ENCODE results near the gene TLCD5. TPM values are rescaled to one million over a fixed set of nuclear protein-coding genes. Genes with fewer than 3 reads are reported as not detected.

TLCD5 gene
- total RNA-seq, 1 donor from 2014 or later: 16.6 TPM

DNA sequence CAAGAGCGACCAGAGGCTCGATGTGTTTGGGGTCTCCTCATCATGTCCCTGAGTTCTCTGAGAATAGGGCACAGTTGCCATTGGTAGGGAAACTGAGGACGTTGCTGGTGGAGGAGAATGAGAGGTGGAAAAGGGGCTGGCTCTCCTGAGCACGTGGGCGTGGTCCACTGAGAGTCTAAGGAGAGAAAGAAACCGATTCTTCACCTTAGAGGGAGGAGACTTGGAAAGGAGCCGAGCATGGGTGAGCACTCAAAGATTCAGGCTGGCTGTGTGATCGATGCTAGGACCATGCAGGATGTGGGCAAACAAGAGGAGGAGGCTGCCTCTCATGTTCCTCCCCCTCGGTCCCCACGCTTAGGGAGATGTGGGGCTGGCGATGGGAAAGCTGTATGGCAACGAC is 19.8 kb upstream of the TLCD5 start:
- DNase-seq (ENCODE audit: low spot score): no peak
- intact Hi-C loops (cut with DNase I): loop anchor here (10.0 kb wide), 1 partner anchor 580 kb away; the partner anchor contains the start of gene NECTIN1

DNA sequence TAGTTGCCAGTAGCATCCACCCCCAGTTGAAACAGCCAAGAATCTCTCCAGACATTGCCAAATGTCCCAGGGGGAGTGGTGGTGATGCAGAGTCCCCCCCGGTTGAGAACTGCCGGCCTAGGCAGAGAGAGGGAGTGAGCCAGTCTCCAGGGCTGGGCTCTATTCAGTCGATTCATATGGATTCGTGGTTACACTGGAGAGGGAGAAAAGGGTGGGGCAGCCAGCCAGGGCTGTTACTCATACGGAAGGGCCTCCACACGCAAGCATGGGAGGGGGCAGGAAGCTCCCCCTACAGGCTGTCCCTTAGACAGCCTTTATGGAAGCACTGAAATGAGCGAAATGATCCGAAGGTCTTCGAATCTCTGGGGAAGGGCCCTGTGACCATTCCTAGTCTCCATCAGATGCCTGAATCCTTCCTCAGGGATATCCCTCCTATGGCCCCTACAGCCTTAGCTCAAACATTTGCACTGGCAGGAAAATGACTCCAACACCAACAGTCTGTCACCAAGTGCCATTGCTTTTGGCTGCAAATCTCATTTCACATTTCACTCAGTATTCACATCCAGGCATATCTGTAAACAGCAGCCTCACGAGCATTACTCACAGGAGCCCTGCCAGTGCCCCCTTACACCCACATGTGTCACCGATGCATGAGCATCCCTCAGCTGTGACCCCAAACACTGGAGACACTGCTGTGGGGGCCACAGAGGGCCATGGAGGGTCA is 18.4 kb upstream of the TLCD5 start:
- intact Hi-C loops (cut with DNase I): loop anchor here (10.0 kb wide), 1 partner anchor 582 kb away; the partner anchor contains the start of gene NECTIN1
- DNase-seq (ENCODE audit: low spot score): no peak

DNA sequence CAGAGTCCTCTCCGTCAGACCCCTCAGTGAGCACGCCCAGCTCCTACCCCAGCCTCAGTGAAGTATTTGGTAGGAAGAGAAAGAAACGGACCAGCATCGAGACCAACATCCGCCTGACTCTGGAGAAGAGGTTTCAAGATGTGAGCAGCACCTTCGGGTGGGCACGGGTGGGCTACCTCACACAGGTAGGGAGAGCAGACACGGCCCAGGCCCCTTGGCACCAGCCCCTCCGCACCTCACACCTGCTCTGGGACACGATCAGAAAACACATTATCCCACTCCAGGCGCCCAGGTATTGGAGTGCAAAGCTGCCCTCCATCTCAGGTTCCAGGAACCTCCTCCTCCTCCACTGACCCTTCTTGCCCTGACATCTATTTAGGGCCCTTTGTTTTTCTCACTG is 17.6 kb upstream of the TLCD5 start:
- no peak for DNase-seq (ENCODE audit: low spot score)
- intact Hi-C loops (cut with DNase I): loop anchor here (10.0 kb wide), 1 partner anchor 583 kb away; the partner anchor contains the start of gene NECTIN1

DNA sequence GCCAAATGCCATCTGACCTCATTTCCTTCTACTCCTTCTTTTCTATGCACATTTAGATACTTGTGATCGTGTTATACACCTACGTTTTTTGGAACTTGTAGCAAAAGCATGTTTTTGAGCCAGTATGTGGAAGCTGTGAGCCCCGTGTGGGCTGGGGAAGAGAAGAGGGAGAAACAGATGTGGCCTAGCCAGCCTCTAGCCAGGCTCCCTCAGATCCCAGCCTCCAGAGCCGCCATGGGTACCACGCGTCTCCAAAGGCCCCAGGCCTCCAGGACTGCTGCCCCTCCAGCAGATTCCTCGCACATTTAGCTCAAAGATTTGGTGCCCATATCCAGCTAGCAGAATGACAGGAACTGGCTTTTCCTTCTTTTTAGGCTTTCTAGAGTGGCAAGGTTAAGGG is 17.0 kb upstream of the TLCD5 start:
- intact Hi-C loops (cut with DNase I): loop anchor here (10.0 kb wide), 1 partner anchor 583 kb away; the partner anchor contains the start of gene NECTIN1
- DNase-seq (ENCODE audit: low spot score): no peak

DNA sequence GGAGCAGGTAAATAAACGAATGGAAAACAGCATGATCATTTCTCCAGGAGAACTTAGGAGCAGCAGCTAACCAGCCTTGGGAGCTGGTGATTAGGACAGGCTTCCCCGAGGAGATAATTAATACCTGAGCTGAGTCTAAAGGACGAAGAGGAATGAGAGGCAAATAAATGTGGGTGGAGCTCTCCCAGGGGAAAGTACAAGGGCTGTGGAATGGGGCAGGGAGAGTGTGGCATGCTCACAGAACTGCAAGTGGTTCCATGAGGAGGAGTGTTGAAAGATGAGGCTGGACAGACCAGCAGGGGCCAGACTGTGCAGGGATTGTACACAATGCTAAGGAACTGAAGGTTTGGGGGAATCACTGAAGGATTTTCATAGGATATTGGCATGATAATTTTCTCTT is 14.2 kb upstream of the TLCD5 start:
- intact Hi-C loops (cut with DNase I): no loop called here
- DNase-seq (ENCODE audit: low spot score): no peak

DNA sequence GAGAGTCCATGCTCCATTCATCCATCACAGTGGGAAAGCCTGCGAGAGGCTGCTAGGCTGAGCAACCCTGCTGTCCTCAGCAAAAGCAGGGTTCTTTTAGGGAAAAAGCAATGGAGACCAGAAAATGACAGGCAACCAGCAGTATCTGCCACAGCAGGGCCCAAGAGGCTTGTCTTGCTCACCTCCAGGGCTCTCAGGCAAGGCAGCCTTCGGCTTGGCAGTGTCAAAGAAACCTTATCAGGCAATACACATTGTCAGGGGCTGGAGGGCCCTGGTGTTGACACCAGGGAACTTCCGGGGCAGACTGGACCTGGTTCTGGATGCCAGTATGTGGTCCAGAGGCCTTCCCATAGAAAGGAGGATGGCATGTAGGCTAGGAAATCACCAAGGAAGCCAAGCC is 10.2 kb upstream of the TLCD5 start:
- intact Hi-C loops (cut with DNase I): no loop called here
- no peak for DNase-seq (ENCODE audit: low spot score)

DNA sequence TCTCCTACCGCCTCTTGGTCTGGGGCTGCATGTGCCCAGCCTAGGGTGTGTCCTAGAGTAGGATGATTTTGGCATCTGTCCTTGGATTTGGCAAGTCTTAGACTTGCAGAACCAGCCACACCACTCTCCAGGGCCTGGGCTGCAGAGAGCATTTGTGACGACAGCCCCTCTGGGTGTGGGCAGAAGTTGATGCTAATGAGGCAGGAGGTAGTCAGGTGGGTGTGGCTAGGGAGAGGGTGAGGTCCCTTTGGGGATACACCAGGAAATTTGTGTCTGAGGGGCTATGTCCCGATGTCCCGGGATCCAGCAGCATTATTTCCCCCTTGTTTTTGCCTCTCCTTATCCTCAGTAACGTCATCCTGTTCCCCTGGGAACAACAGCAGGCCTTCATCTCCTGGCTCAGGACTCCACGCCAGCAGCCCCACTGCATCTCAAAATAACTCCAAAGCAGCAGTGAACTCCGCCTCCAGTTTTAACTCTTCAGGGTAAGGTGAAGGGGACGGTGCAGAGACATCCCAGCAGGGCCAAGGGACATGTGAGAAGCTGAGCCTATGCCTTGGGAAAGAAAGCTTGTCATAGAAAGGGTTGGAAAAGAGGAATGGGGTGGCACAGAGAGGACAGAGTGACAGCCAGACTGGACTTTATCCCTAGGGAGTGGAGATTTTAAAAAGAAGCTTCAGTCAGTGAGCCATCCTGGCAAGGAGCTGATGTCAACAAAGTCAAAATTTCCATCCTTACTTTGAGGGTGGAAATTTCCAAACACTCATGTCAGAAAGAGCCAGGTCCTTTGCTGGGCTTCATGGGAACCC is 8.0 kb upstream of the TLCD5 start:
- intact Hi-C loops (cut with DNase I): no loop called here
- no peak for DNase-seq (ENCODE audit: low spot score)

DNA sequence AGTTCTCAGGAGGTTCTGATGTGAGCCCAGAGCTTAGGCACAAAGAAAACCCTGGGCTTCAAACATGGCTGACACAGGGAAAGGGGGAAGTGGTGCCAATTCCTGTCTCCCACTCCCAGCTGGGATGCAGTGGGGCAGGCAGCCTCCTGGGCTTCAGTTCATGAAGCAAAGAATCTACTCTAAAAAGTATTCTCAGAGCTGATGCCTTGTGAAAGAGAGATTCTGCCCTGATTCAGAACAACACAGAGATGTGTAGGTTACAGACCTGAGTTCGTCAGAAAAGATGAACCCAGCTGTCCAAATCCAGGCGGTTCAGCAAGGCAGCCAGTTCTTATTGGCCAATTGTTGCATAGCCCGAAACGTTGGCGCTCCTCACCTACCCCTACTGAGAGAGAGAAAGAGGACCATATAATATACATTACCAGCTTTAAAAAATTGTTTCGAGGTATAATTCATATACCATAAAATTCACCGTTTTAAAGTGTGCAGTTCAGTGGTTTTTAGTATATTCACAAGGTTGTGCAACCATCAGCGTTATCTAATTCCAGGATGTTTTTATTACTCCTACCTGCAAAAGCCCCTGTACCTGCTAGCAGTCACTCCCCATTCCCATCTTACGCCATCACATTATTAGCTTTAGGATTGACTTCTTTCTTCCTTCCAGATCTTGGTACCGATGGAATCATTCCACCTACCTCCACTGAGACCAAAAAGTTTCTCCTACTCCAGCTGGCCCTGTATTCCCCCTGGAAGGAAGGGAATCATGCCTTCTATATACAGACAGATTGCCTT is 7.2 kb upstream of the TLCD5 start:
- intact Hi-C loops (cut with DNase I): no loop called here

DNA sequence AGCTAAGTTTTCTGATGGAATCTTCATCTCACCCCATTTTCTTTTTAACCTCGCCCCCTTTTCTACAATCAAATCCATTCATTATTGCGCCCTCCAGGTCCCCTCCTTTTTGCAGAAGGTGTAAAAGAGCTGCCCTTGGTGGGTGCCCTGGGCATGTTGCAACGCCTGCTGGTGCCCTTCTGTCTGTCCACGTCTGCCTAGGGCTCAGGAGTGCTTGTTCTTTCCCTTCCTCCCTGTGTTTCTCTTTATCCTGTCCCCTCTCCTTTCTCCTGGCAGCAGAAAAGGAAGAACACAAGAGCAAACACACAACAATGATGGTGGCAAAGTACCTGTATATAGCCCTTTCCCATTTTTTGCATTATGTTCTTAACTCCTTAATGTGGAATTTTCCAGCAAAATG is 6.2 kb upstream of the TLCD5 start:
- no peak for DNase-seq (ENCODE audit: low spot score)
- intact Hi-C loops (cut with DNase I): no loop called here

More for the DNA sequence above, 7.2 kb upstream of the TLCD5 start:
- no peak for DNase-seq (ENCODE audit: low spot score)

DNA sequence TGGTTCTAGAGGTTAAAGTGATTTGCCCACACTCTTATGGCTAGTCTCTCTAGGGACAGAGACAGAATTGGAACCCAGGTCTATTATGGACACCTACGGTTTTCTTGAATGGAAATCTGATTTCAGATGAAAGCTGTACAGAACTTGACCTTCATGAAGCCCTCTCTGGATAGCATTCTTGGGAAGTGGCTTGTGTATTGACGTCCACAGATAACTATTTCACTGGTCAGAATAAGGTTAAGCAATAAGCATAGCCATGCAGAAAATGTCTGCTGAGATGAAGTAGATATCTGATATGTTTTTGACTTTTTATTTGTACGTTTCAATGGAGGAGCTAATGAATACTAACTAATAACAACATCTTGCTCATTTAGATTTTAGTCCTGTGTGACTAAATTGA is 1.1 kb downstream of the TLCD5 start:
- intact Hi-C loops (cut with DNase I): no loop called here
- DNase-seq (ENCODE audit: low spot score): no peak

DNA sequence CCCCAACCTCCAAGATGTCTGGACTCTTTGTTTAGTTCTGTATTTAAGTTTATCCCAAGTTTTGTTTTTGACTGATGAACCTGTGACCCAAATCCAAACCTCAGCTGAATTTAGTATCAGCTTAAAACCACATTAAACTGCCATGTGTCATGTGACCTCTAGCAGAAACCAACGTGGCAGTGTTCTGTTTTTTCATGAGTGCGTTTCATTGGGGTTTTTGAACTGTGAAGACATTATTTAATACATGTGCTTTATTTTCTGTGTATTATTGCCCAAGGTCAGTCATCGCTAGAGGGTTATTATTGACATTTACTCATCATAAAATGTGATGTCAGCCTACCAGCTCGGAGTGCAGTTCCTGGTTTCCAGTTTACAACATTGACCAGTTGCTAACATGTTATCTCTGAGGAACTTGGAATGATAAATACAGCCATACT is 1.8 kb downstream of the TLCD5 start:
- no peak for DNase-seq (ENCODE audit: low spot score)
- intact Hi-C loops (cut with DNase I): no loop called here

DNA sequence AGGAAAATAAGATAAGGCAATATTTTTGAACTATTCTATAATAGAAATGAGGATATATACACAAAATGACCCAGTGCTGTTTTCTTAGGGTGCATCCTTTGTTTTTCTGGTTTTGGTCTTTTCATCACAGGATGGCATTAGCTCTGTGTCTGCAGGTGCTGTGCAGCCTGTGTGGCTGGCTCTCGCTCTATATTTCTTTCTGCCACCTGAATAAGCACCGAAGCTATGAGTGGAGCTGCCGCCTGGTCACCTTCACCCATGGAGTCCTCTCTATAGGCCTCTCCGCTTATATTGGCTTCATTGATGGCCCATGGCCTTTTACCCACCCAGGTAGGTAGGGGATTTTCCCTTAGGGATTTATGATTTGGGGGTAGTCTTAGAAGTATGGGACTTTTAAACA is 2.2 kb downstream of the TLCD5 start:
- intact Hi-C loops (cut with DNase I): no loop called here
- DNase-seq (ENCODE audit: low spot score): no peak

DNA sequence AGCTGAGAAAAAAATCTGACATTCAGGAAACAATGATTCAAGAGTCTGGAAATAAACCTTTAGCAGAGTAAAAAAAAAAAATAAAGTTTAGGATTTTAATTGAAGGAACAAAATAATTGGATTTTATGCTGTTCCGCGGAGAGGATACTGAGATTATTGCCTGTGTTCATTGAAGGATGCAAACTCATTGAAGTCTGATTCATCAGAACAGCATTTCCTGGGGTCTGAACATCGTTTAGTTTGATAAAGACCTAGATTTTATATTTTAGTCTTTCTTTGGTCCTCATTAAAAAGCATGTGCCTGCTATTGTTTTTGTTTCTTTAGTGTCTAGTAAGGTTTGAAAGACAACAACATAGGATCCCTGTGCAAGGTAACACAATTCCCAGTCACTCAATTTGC is 4.5 kb downstream of the TLCD5 start:
- intact Hi-C loops (cut with DNase I): no loop called here
- DNase-seq (ENCODE audit: low spot score): no peak

DNA sequence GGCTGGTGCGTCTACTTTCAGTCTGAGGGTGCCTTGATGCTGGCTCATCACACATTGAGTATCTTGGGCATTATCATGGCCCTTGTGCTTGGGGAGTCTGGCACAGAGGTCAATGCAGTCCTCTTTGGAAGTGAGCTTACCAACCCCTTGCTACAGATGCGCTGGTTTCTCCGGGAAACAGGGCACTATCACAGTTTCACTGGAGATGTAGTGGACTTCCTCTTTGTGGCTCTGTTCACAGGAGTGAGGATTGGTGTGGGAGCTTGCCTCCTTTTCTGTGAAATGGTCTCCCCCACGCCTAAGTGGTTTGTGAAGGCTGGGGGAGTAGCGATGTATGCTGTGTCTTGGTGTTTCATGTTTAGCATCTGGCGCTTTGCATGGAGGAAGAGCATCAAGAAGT is 4.9 kb downstream of the TLCD5 start:
- no peak for DNase-seq (ENCODE audit: low spot score)
- intact Hi-C loops (cut with DNase I): no loop called here

DNA sequence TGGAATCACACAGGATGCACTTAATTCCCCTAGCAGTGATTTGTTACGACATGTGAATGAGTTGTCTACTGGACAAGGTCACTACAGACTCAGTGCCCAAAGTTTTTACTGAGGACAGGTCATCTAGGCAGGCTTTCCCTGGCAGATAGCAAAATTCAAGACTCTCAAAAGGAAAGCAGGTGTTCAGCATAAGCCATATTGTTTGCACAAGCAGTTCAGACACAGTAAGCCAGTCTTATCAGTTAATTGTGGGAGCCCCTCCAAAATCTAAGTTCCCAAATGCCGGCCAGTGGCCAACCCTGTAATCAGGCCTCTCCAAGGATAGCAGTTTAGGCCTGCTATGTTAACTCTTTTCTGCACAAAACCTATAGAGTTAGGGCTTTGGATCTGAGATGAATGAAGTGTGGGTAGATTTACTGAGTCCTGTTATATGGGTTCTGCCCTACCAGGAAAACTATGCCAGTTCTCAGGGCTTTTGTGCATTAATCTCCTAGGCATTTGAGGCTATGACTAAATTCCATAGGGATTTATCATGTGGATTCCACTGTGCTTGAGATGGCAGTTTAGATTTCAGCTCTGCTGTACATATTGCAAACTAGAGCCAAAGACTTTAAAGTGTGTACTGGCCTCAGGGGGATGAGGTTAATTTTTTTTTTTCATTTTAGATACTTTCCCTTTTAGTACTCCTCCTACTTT is 6.3 kb downstream of the TLCD5 start:
- intact Hi-C loops (cut with DNase I): no loop called here
- DNase-seq (ENCODE audit: low spot score): no peak

DNA sequence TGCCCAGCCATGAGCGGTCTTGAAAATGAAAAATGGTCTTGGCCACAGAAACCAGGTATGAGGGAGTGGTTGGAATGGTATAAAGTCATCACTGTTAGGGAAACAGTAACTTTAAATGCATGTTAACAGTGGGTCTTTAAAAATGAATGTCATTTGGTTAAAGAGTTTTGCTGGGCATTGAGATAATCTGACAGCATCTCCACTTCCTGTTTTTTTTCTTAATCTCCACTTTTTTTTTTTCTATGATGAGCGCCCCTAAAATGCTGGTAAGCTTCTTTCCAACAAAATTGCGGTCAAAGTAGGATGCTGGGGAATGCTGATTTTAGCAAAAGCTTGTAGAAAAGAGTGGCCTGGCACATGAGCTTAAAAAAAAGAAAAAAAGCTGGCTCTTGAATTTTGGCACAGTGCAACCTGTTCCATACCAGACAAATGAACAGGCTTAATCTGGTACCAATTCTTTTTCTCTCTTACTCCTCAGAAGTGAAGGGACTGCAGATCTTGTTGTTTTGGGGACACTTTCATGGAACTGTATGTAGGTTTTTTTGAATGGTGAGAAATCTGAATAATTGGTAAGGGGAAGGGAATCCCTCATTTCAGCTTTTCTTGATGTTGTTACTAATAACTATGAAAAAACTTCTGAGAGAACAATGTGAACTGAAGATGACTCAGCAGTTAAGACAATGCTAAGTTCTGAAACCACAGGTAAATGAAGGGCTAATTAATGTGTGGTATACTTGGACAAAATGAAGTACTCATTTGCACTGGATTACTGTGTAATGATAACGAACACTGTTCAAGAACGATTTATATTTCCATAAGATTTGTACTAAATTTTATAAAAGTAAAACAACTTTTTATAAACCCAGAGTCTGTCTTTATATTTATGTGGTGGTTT is 8.0 kb downstream of the TLCD5 start:
- intact Hi-C loops (cut with DNase I): no loop called here
- DNase-seq (ENCODE audit: low spot score): no peak

DNA sequence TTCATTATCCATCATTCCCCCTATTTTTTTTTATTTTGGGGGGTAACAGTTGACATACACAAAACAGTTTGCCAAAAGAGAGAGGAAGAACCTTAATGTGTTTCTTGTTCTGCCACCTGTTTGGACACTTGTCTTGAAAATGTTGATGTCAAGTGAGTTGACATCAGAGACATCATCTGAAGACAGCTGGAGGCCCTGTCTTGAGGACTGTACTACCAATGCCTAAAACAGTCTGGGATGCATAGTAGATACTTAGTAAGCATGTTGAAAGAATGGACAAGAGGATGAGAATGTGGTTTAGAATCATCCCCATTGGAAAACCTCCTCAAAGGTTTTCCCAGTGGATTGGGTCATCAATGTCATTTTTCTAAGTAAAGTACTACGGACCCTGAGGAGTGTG is 8.7 kb downstream of the TLCD5 start:
- no peak for DNase-seq (ENCODE audit: low spot score)
- intact Hi-C loops (cut with DNase I): no loop called here

DNA sequence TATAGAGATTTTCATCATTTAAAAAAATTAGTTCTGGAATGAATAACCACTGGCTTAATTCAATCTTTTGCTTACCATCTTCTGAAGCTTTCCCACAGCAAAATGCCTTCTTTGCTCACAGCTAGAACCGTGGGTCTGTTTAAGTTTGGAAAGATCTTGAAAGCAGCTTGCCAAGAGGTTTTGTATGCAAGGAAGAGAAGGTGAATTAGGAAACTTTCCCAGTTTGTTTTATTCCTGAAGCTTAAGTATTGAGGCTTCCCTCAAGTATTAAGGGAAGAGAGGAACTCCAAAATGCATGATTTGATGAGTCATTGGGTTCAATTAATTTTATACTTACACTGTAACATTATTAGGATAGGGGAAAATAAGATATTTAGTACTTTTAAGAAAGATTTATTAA is 9.2 kb downstream of the TLCD5 start:
- no peak for DNase-seq (ENCODE audit: low spot score)
- intact Hi-C loops (cut with DNase I): no loop called here
